C1 segment of cervical spinal cord (tissue), 14 donors: ENCODE data around the gene SOCS3.

Source experiments
- DNase-seq, 14 donors: peaks; one replicate each; lab custom pipeline; 2025; lab: John Stamatoyannopoulos, UW

The SOCS3 gene, protein sequence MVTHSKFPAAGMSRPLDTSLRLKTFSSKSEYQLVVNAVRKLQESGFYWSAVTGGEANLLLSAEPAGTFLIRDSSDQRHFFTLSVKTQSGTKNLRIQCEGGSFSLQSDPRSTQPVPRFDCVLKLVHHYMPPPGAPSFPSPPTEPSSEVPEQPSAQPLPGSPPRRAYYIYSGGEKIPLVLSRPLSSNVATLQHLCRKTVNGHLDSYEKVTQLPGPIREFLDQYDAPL

DNA sequence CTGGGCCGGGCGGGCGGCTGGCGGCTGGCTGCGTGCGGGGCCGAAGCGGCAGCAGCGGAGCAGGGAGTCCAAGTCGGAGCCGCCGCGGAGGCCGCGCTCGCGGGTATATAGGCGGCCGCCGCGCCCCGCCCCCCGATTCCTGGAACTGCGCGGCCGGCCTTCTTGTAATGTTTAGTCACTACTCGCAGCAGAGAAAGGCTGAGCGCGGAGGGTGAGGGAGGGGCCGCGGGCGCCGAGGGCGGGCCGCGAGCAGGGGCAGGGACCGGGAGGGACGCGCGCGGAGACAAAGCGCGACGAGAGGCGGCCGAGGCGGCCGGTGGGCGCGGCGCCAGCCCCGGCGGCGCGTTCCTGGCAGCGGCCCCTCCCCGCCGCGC, at the start of gene SOCS3:
Gene SOCS3, minus strand, starts transcription at position 81 of the 374 bp plus-strand sequence. CDS start 982 bp downstream, outside the sequence.
- peak in 13 of 14 donors; percentile 19 to 97 (median 62) for DNase-seq

DNA sequence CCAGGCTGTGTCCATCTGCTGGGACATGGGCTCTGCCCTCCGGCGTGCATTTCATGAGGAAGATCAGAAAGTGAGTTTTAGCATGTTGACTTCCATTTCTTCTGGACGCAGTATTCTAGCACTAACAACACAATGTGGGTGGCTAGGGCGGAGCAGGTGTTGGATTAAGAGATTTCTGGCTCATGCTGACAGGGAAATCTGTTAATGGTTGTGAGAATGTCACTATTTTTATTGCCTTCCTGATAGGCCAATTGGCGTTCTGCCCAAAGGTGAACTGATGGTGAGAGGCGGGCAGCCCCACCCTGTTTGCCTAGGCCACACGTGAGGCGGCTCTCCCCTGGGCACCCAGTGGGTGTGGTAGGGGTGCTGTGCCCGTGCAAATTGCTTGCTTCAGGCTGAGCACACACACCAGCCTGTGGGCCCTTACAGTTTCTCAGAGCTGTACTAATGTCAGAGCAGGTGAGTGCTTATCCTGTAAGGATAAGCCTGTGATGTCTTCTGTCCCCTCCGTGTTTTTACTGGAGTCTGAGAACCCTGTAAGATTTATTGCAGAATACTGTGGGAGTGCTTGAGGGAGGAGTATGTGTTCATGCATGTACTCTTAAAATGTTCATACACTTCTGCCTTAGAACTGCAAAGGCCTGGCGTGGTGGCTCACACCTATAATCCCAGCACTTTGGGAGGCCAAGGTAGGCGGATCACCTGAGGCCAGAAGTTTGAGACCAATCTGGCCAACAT, 49.5 kb upstream of the SOCS3 start:
- peak in 1 of 14 donors; percentile 50 for DNase-seq

DNA sequence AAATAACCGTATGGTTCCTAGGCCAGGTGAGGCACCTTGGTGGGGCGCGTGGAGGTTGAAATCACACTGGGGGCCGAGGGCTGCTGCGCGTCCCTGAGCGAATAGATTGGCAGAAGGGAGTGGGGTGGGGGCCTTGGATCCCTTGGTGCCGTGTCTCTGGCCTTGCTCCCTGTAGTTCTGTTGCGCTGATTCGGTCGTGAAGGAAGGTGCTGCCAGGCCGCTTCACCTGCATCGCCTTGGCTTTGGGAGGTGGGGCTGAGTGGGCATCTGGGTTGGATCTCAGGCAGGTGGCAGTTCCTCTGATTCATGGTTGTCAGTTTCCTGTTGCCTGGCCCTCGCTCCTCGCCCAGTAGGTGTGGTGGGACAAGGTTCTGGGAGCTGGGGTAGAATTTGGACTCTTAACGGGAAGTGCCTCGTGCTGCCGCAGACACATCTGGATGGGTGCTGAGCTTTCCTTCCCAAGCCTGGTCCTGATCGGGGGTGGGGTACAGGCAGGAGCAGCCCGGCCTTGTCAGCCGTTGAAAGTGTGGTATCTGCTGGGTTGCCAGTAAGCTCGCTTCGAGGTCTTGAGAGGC, 48.7 kb upstream of the SOCS3 start:
- no peak for DNase-seq

DNA sequence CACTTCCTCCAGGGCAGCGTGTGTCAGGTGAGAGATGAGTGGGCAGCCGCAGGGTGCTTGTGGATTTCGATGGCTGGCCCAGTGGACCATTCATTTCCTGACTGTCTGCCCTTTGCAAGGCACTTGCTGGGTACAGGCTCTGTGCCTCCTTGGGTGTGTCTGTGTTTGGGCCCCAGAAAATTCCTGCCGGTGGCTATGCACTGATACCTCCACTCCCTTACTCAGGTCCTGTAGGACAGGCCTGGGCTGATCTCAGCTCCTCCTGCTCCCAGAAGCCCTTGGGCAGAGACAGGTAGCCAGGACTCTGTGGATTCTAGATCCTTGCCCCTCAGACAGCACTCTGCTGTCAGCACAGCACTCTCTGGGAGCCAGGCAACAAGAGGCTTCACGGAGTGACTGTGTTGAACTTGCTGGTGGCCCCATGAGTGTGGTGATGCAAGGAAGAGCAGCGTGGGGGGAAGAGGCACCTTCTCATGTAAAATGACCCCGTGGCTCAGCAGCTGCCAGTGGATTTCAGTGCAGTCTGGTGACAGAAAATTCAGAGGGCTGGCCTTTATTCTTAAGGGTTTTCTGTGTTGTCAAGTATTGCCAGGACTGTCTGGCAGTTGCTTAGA, 47.6 kb upstream of the SOCS3 start:
- DNase-seq = no peak

DNA sequence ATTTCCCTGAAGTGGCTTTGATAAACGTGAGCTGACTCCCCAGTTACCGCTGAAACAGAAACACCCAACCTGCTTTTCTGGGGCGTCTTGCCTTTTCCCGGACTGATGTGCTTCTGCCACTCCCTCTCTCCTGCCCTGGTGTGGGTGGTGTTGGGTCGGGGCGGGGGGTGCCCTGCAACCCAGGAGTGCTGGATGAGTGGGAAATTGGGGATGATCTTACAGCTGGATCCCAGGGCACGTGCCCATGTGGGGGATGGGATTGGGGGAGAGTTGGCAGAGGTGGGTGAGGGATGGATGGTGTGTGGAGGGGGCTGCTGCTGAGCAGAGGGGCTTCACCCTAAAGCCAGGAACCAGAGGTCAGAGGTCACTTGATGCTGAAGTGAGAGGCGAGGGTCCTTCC, 47.0 kb upstream of the SOCS3 start:
- DNase-seq = no peak

DNA sequence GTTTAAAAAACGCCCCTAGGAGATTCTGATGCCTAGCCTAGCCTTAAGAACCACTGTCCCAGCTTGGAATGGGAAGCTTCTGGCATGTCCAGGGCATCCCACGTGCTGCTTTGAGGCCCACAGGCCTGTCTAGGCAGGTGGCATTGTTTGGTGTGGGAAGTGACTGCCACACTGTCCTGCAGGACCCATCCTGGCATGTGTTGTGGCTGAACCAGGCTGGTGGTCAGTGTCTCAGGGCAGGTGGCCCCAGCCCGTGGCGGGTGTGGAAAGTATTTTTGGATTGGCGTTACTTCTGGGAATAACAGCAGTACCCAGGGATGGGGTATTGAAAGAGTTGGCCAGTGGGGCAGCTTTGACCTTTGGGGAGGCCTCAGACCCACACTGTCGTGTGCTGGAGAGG, 46.5 kb upstream of the SOCS3 start:
- no peak for DNase-seq

DNA sequence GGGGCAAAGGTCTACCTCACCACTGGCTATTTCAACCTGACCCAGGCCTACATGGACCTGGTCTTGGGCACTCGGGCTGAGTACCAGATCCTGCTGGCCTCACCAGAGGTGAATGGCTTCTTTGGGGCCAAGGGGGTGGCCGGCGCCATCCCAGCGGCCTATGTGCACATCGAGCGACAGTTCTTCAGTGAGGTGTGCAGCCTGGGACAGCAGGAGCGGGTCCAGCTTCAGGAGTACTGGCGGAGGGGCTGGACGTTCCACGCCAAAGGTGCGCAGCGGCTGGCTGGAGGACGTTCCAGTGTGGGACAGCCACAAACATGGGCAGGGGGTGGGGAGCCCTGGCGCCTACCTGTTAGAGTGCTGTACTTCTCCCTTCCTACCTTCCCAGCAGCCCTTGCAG, 43.9 kb upstream of the SOCS3 start:
- no peak for DNase-seq

DNA sequence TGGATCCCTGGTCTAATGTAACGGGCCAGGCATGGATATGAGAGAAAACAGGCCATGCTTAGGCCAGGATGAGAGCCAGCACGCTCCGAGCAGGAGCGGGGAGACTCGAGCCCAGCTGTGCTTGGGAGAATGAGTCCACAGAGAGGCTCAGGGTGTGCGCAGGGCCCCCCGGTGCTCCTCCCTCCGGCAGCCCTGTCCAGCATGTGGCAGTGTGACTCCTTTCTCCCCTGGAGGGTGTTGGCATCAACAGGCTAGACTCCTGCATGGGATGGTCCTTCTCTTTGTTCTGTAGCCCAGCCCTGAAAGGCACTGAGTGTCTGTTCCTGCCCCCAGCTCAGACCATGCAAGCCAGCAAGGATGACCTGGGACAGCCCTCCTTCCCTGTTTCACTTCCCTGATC, 42.0 kb upstream of the SOCS3 start:
- DNase-seq = no peak

DNA sequence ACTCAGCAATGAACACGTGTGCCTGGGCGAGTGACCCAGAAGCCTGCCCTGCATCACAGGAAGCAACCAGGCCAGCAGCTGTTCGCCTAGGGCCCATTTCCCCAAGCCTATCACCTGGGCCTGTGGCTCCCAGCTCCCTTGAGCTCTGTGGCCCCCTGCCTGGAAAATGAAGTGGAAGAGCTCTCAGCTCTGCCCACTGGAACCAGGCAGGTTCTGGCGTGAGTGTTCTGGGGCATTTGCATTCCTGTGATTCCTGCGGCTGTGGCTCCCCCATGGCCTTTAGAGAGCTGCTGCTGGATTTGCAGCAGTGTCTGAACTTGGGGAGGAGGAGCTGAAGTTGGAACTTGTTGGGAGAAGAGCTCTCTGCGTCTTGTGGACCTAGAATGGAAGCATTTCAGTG, 41.4 kb upstream of the SOCS3 start:
- DNase-seq = no peak

DNA sequence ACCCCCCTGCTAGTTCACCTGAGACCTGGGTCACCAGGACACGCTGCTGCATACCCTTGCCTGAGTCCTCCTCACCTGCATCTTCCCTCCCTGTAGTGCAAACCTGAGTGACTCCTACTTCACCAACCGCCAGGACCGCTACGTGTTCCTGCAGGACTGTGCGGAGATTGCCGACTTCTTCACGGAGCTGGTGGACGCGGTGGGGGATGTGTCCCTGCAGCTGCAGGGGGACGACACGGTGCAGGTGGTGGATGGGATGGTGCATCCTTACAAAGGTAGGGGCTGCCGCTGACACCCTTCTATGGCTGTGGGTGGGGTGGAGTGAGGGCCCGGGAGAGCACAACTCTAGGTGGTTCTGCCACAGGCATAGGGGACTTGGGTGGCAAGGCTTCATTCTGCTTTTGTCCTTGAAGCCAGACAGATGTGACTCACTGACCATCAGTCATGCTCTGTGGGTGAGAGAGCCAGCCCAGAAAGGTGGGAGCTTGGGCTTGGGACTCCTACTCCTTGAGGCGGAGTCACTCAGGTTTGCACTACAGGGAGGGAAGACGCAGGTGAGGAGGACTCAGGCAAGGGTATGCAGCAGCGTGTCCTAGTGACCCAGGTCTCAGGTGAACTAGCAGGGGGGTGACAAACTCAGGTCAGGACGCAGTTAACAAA, 40.8 kb upstream of the SOCS3 start:
- DNase-seq = no peak

DNA sequence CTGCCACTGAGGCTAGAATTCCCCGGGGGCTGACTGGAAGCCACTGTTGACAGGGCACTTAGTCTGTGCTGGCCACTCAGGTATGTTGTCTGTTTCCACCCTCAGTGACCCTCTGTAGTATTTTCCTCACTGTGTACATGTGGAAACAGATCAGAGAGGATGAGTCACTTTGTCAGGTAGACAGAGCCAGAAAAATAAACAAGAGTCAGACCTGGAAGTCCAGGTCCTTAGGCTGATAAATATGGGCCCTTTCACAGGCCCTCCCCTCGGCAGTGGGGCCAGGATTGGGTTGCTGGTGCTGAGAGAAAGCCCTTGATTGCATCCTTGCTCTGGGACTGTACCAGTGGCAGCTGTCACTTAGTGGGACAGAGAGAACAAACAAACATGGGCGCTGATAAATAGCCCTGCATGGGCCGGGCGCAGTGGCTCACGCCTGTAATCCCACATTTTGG, 39.8 kb upstream of the SOCS3 start:
- no peak for DNase-seq

DNA sequence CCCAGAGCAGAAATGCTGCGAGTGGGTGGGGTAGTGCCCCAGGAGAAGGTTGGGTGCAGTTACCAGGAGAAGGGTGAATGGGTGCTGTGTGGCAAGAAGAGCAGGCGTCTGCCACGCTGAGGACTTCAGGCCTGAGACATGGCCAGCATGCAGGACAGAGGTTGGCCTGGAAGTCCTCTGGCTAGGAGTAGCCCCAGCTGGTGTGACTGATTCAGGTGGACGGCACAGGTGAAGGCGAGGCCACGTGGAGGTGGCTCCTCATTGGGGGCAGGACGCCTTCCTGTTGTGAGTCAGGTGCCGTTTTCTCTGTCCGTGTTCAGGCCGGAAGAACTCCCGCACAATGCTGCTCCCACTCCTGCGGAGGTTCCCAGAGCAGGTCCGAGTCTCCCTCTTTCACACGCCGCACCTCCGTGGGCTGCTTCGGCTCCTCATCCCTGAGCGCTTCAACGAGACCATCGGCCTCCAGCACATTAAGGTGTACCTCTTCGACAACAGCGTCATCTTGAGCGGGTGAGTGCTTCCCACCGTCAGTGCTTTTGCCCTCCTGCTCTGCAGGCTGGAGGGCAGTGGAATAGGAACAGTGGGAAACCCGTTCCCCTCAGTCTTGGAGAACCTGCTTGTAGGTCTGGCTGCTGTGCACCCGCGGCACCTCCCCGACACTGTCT, 39.3 kb upstream of the SOCS3 start:
- DNase-seq = no peak

DNA sequence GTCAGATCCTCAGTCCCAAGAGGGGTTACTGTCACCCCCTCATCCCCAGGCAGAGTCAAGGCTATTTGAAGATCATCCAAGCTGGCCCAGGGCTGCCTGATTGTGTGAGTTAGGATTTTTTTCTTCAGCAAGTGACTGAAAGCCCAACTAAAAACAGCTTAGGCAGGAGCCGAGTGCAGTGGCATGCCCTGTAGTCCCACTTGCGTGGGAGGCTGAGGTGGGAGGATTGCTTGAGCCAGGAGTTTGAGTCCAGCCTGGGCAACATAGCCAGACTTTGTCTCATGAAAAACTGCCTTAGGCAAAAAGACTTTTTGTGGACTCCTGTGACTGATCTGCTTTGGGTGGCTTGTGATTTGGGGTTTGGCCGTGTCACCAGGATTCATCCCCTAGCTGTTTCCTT, 38.5 kb upstream of the SOCS3 start:
- no peak for DNase-seq

DNA sequence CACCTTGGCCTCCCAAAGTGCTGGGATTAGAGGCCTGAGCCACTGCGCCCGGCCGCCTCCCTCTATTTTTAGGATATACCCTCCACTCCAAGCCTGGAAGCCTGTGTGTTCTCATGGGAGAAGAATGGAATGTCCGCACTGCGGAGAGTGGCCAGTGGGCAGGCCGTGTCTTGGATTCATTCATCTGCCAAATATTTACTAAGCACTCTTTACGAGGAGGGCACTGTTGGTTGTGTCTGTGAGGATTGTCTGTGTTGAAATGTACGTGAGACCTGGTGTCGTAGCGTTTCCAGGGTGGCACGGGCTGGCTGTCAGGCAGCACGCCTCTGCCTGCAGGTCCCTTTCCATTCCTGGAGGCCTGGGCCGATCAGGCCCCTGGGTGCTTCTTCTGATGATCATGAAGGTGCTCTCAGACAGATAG, 37.8 kb upstream of the SOCS3 start:
- DNase-seq = no peak

DNA sequence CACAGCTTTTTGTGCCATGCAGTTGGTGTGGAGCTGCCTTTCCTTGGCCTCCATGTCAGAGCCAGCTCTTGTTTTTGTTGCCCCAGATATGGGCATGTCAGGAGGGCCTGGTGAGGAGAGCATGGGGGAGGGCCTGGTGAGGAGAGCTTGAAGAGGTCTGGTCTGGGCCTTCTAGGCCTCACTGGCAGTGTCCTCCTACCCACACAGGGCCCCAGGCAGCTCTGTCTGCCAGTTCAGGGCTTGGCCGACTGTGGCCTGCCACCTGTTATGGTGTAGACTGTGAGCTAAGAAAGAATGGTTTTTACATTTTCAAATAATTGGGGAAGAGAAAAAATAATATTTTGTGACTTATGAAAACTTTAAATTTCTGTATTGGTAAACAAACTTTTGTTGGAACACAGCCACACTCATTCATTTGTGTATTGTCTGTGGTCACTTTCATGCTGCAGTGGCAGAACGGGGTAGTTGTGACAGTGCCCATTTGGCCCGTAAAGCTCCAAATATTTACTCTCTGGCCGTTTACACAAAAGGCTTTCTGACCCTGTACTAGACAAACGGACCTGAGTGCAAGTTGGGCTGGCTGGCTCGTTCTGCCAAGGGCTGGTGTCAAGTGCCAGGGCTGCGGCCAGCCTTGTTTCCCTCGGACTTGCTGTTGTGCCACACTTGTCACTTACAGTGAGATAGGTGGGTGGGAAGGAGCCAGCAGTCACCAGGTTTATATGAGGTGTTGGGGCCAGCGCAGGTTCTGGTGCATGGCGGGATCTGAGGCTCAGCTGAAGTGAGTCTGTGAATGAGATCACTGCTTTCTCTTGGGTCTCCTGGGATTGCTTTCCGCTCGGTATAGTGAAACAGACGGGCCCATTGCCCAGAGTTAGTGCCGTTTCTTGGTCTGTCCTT, 36.8 kb upstream of the SOCS3 start:
- peak in 2 of 14 donors; percentile 10 to 17 for DNase-seq

DNA sequence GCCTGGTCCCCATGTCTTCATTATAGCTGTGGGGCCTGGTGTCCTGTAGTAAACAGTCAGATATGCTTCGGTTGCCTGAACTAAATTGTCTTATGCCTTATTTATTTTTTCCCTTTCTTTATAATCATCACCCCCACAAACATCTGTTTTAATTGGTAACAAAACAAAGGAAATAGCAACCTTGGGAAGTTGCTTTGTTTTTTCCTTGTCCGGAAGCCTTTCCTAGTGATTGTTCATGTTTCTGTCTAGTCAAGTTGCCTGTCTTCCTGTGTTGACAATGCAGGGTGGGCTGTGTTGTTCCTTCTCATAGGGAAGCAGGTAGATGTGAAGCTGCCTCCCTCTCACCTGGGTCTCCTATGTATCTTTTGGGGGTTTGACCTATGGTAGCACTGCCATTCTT, 35.3 kb upstream of the SOCS3 start:
- no peak for DNase-seq

DNA sequence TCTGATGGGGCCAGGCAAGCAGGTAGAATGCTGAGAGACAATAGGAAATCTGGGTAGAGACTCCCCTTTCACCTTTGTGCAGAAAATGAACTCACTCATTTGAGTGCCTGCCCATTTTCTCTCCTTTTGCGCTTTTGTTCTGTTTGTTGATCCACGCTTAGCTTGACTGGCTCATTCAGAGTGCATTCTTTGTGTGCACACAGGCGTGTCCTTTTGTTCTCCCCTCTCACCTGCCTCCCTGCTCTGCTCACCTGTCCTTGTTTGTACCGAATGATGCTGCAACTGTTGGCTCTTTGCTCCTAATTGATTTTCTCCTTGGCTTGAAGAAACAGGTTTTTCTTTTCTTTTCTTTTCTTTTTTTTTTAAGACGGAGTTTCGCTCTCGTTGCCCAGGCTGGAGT, 34.3 kb upstream of the SOCS3 start:
- DNase-seq = no peak

DNA sequence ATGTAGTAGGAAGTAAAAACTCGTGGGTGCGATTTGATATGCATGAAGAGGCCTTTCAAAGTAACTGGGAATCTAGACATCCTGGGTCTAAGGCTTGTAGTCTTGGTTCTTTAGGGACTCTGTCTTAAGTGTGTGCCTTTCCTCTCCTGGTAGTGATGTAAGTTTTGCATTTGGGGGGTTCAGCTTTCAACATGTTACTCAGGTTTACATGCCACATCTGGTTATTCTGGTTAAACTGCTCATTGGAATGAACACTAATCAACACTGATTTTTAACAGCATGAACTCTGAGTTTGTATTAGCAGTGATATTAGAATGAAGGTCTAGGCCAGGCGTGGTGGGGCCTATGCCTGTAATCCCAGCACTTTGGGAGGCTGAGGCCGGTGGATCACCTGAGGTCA, 33.7 kb upstream of the SOCS3 start:
- DNase-seq = no peak

DNA sequence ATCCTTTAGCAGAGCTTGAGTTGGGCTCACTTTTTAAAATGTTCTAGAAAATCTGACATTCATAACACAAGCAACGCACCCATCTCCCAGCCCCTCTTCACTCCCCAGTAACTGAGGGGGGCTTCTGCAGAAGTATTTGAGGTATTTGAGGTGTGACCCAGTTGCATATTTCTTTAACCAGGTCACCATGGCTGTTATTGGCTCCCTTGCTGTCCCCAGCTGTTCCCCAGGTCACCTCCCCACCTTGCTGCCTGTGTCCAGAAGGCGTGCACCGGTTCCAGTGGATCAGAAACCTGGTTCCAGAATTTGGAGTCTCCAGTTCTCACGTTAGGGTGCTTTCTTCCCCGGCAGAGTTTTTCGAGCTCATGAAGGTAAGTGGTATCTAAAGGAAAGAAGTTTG, 32.4 kb upstream of the SOCS3 start:
- DNase-seq = no peak

DNA sequence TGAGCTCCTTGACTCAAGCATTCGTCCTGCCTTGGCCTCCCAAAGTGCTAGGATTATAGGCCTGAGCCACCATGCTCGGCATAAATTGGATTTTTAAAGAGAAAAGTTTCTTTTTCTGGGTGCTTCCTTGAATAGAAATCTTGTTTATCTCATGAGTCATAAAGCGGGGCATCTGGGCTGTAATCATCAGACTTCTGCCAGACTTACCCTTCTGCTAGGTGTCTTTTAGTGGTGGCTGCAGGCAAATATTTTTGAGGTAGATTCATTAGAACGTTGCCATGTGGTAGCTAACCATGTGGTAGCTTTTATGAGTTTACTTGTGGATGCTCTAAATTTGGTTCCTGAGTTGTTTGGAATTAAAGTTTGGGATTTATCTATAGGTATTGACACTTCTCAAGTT, 32.0 kb upstream of the SOCS3 start:
- no peak for DNase-seq

DNA sequence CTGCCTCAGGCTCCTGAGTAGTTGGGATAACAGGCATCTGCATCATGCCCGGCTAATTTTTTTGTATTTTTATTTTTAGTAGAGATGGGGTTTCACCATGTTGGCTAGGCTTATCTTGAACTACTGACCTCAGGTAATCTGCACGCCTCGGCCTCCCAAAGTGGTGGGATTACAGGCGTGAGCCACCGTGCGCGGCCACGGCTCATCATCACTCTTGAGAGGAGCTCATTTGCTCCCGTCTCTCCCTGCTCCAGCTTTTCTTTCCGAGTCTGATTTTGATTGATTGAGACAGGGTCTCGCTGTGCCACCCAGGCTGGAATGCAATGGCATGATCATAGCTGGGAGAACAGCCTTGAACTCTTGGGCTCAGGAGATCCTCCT, 31.2 kb upstream of the SOCS3 start:
- no peak for DNase-seq
